ENCODE data around the gene DEPDC1B.

DNA sequence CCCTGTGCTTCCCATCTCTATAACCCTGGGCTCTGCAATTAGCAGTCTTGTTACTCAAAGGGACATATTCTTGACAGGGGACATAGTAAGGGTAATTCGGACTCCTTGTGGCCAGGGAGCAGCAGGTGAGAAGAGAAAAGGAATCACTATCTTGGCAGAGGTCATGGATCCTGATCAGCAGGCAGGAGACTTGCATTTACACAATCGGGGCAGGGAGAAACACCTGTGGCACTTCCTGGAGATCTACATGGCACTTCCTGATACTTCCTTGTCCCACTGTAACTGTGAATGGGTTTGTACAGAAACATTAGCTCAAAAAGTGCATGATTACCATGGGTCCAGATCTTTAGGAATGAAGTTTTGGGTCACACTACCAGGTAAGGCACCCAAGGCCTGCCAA is 29.2 kb downstream of the DEPDC1B start:
- TF ChIP-seq, protein P1, sequence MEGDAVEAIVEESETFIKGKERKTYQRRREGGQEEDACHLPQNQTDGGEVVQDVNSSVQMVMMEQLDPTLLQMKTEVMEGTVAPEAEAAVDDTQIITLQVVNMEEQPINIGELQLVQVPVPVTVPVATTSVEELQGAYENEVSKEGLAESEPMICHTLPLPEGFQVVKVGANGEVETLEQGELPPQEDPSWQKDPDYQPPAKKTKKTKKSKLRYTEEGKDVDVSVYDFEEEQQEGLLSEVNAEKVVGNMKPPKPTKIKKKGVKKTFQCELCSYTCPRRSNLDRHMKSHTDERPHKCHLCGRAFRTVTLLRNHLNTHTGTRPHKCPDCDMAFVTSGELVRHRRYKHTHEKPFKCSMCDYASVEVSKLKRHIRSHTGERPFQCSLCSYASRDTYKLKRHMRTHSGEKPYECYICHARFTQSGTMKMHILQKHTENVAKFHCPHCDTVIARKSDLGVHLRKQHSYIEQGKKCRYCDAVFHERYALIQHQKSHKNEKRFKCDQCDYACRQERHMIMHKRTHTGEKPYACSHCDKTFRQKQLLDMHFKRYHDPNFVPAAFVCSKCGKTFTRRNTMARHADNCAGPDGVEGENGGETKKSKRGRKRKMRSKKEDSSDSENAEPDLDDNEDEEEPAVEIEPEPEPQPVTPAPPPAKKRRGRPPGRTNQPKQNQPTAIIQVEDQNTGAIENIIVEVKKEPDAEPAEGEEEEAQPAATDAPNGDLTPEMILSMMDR (conservative IDR thresholded peaks at IDR 0.05; ENCODE audit: low read length), result no peak
- no peak for TF ChIP-seq EZH2phosphoT487 (IDR thresholded peaks at IDR 0.05; ENCODE audit: borderline replicate concordance)

Data from Loucy (cell line).